Activated naive CD4-positive, alpha-beta T cell treated with anti-CD3 and anti-CD28 coated beads, Interleukin-2, amount 50 U/mL, for 16 hours (primary cell): ENCODE measurements around the gene NAB2.
"Not testable (repeated sequence)": the region's sequence is repeated elsewhere in the genome, so short reads cannot be mapped to it uniquely, and the experiment has no call there.

Source experiments
- DNase-seq: peaks from one replicate; pipeline ENCODE4 v3.0.0-alpha.2; 2020

The NAB2 gene

GRCh38 chr12:57069523-57069922, 19.4 kb upstream of the NAB2 start:
- peak; percentile 45 for DNase-seq

GRCh38 chr12:57072661-57073060, 16.3 kb upstream of the NAB2 start:
- DNase-seq: no peak

GRCh38 chr12:57073566-57074450, 15.1 kb upstream of the NAB2 start:
- DNase-seq: not testable (repeated sequence)

- DNase-seq: peak; percentile 94
Measured at GRCh38 chr12:57078519-57079404, 10.2 kb upstream of the NAB2 start, which contains the start of gene NEMP1. Gene NEMP1 (minus strand): TSS chr12:57078791. CDS start chr12:57078745, 46 bp downstream.

GRCh38 chr12:57079821-57080220, 9.1 kb upstream of the NAB2 start:
- DNase-seq: no peak

- DNase-seq: no peak
Measured at GRCh38 chr12:57080855-57081254, 8.1 kb upstream of the NAB2 start.

GRCh38 chr12:57085999-57086492, 2.9 kb upstream of the NAB2 start:
- peak; percentile 44 for DNase-seq

- peak; percentile 62 for DNase-seq
Measured at GRCh38 chr12:57086493-57087009, 2.4 kb upstream of the NAB2 start.

- DNase-seq: peak; percentile 93
Measured at GRCh38 chr12:57087010-57087690, 1.8 kb upstream of the NAB2 start.

- DNase-seq: peak; percentile 85
Measured at GRCh38 chr12:57087691-57088353, 1.1 kb upstream of the NAB2 start.

GRCh38 chr12:57089271-57090245, 644 bp downstream of the NAB2 start:
- DNase-seq: peak; percentile 73

- DNase-seq: no peak
Measured at GRCh38 chr12:57090490-57090889, 1.6 kb downstream of the NAB2 start.

- no peak for DNase-seq
Measured at GRCh38 chr12:57090924-57091637, 2.2 kb downstream of the NAB2 start.

GRCh38 chr12:57091638-57092528, 3.0 kb downstream of the NAB2 start:
- DNase-seq: no peak

GRCh38 chr12:57092529-57092862, 3.6 kb downstream of the NAB2 start:
- DNase-seq: no peak

- DNase-seq: no peak
Measured at GRCh38 chr12:57092876-57093414, 4.0 kb downstream of the NAB2 start.

- peak; percentile 71 for DNase-seq
Measured at GRCh38 chr12:57093415-57094207, 4.7 kb downstream of the NAB2 start.
